ENCODE data around the gene PNPLA7. TPM values are rescaled to one million over a fixed set of nuclear protein-coding genes. Genes with fewer than 3 reads are reported as not detected.

PNPLA7 gene
- total RNA-seq, 2 experiments from 2014 or later: 5.6 to 7.0 TPM

DNA sequence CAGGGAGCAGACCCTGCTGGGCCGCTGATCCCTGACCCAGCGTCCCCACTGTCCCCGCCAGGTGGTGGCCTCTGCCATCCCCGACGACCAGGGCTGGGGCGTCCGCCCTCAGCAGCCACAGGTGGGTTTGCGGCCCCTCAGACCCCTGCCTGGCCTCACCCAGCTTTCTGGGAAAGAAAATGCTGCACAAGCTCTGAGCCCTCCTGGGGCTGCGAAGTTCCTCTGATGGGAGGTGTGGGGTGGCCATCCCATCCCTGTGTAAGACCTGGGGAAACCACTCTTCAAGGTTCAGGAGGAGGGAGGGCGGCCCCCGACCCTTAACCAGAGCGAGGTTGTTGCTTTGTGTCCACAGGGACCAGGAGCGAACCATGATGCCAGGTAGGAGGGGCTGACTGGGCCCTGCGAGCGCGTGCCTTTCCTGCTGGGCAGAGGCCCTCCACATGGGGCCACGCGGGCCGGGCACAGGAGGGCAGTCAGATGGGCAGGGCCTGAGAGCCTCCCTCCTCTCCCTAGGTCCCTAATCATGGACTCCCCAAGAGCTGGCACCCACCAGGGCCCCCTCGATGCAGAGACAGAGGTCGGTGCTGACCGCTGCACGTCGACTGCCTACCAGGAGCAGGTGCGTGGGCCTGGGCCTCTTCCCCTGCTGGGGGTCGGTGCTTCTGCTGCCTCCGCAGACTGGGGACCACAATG lies 119.3 kb downstream of the PNPLA7 start:
- Mint-ChIP-seq H3K27ac (no peak overlapping the region), H3K4me1 (no peaks in the 10 kb centered on the region), H3K36me3 (no peaks in the 10 kb centered on the region), H3K9me3 (no peaks in the 10 kb centered on the region), H3K4me3 (no peak overlapping the region), H3K27me3 (no peaks in the 10 kb centered on the region)
- POLR2A ChIA-PET: no interaction called here
- no peak for ATAC-seq (ENCODE audit: low read depth)
- no peak for DNase-seq

DNA sequence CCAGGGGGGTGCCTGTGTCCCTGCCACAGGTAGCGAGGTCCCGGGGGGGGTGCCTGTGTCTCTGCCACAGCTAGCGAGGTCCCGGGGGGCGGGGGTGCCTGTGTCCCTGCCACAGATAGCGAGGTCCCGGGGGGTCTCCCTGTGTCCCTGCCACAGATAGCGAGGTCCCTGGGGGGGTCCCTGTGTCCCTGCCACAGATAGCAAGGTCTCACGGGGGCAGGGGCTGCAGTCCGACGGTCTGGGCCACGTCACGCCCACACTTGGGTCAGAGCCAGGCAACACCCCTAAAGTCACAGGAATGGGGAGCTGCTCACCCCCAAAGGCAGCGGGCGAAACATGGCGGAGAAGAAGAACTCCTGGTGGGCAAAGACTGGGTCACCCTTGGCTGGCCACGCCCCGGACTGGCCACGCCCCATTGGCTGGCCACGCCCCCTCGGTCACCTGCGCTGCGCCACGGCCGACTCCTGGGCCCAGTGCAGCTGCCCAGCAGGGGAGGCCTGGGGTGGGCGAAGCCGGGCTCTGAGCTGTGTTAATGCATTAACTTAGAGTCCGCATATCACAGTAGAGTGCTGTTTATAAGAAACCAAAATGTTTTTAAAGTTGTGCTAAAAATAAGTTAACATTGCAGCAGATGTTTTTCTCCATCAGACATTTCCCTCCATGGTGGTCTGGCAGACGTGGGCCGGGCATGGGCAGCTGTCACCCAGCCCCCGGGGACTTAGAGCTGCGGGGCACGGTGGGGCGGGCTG lies 120.1 kb downstream of the PNPLA7 start:
- Mint-ChIP-seq H3K4me1 (no peaks in the 10 kb centered on the region), H3K4me3 (no peak overlapping the region), H3K27ac (no peak overlapping the region), H3K36me3 (no peaks in the 10 kb centered on the region), H3K9me3 (no peaks in the 10 kb centered on the region), H3K27me3 (peaks cover under 1% of the 10 kb centered on the region)
- ATAC-seq (ENCODE audit: low read depth) (no peak), DNase-seq (peak; percentile 34)
- POLR2A ChIA-PET: no interaction called here

GRCh38 chr9:137429546-137429890 lies 120.7 kb downstream of the PNPLA7 start:
- H3K27me3 Mint-ChIP-seq: peaks cover 6% of the 10 kb centered on the region
- POLR2A ChIA-PET: no interaction called here
- no peaks in the 10 kb centered on the region for H3K9me3 Mint-ChIP-seq
- H3K4me3 Mint-ChIP-seq: no peak overlapping the region
- H3K36me3 Mint-ChIP-seq: no peaks in the 10 kb centered on the region
- DNase-seq (no peak), ATAC-seq (ENCODE audit: low read depth) (no peak)
- H3K27ac Mint-ChIP-seq: no peak overlapping the region
- no peaks in the 10 kb centered on the region for H3K4me1 Mint-ChIP-seq

GRCh38 chr9:137428841-137429545 lies 121.2 kb downstream of the PNPLA7 start:
- DNase-seq: no peak
- Mint-ChIP-seq H3K4me1 (no peaks in the 10 kb centered on the region), H3K27ac (no peak overlapping the region), H3K9me3 (no peaks in the 10 kb centered on the region), H3K27me3 (peaks cover 11% of the 10 kb centered on the region), H3K4me3 (no peak overlapping the region), H3K36me3 (no peaks in the 10 kb centered on the region)
- POLR2A ChIA-PET: no interaction called here
- no peak for ATAC-seq (ENCODE audit: low read depth)

DNA sequence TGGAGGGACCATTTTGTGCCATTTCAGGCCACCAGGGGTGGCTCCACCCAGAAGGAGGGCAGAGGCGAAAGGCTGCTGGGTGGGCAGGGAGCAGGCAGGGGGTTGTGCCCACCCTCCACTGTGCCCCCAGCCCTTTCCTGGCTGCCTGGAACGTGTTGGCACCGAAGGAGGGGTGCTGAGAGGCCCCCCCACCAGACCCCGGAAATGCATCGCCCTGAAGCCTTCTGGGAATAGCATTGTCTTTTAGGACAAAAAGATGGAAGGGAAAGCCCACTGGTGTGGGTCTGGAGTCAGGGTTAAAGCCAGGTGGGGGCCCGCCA lies 121.9 kb downstream of the PNPLA7 start:
- POLR2A ChIA-PET: interaction anchor here (1.1 kb wide), 1 partner anchor 13 kb away, joined by 4 read pairs; the partner anchor contains the start of gene ENTPD8
- ATAC-seq (ENCODE audit: low read depth) (no peak), DNase-seq (no peak)
- Mint-ChIP-seq H3K4me1 (no peaks in the 10 kb centered on the region), H3K9me3 (no peaks in the 10 kb centered on the region), H3K4me3 (no peak overlapping the region), H3K27ac (no peak overlapping the region), H3K36me3 (no peaks in the 10 kb centered on the region), H3K27me3 (peaks cover 11% of the 10 kb centered on the region)

DNA sequence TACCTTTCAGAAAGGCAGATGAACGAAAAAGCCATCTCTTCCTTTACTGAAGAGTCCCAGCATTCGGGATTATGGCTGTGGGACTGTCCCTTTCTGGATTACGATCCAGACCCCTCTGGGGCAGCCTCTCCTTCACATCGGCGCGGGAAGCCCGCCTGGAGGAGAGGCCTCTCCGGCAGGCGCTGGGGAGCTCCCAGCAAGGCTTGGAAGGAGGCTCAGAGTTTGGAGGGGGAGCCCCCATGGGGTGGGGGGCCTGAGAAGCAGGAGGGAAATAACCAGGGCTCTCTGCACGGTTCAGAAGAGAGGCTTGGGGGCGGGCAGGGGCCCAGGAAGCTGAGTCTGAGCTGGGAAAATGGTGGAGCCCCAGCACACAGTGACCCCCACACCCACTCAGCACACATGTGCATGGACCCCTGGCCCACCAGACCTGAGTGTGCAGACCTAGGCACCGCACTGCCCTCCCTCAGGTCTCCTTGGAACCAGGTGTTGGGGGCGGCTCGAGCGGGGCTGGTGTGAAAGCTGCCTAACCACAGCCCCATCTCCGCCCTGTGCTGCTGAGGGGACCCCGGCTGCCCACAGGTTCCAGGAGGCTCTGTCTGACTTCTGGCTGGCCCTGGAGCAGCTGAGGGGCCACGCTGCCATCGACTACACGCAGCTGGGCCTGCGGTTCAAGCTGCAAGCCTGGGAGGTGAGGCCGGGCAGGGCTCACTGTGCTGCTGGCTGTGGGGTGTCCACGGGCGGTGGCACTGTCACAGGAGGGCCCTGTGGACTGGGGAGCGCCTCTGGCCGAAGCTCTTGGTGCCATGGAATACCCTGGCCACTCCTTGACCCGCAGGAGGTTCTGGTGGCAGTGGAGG lies 122.5 kb downstream of the PNPLA7 start:
- POLR2A ChIA-PET: interaction anchor here (1.1 kb wide), 1 partner anchor 14 kb away, joined by 4 read pairs; the partner anchor contains the start of gene ENTPD8
- H3K4me1 Mint-ChIP-seq: no peaks in the 10 kb centered on the region

DNA sequence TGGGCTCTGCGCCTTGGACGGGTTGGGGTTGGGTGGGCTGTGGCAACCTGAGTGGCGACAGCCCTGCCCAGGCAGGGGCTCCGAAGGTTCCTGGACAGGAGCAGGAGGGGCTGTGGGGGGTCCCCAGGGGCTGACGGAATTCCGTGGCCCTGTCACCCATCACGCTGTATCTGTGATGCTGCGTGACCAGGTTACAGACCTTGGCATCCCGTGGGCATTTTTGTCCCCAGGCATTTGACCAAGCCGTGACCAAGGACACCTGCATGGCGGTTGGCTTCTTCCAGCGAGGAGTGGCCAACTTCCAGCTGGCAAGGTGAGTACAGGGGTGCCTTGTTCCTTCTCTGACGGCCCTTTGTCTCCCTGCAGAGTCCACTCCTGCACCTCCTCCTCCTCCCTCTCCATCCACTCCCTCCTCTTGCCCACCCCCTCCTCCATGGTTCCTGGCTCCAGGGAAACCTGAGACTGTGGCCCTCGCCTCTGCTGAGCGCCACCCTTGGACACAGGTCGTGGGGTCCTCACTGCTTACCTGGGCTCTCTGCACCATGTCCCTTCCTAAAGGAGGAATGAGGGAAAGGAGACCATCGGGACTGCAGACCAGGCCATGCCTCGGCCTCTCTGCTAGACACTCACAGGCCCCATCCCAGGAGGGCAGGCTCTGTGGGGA lies 124.1 kb downstream of the PNPLA7 start:
- Mint-ChIP-seq H3K27ac (no peak overlapping the region), H3K9me3 (no peaks in the 10 kb centered on the region), H3K36me3 (no peaks in the 10 kb centered on the region), H3K4me1 (peaks cover 3% of the 10 kb centered on the region), H3K4me3 (no peak overlapping the region), H3K27me3 (peaks cover 11% of the 10 kb centered on the region)
- DNase-seq: no peak
- no peak for ATAC-seq (ENCODE audit: low read depth)
- POLR2A ChIA-PET: no interaction called here

More for the DNA sequence above, 122.5 kb downstream of the PNPLA7 start:
- Mint-ChIP-seq H3K9me3 (no peaks in the 10 kb centered on the region), H3K36me3 (no peaks in the 10 kb centered on the region), H3K4me3 (no peak overlapping the region), H3K27ac (no peak overlapping the region), H3K27me3 (peaks cover 11% of the 10 kb centered on the region)
- peak; percentile 25 for DNase-seq
- no peak for ATAC-seq (ENCODE audit: low read depth)

- DNase-seq: peak; percentile 49
- peak; percentile 43 for ATAC-seq (ENCODE audit: low read depth)
- Mint-ChIP-seq H3K27me3 (peaks cover 11% of the 10 kb centered on the region), H3K4me3 (peak overlapping the region; percentile 51), H3K36me3 (no peaks in the 10 kb centered on the region), H3K27ac (no peak overlapping the region), H3K4me1 (peaks cover 3% of the 10 kb centered on the region), H3K9me3 (no peaks in the 10 kb centered on the region)
- POLR2A ChIA-PET: interaction anchor here (0.7 to 1.8 kb wide), 17 partner anchors 10 to 195 kb away, joined by 3 to 11 read pairs (median 5); partner anchors contain the start of genes EHMT1, NELFB, NRARP and TOR4A
Measured at GRCh38 chr9:137423514-137424291, 126.5 kb downstream of the PNPLA7 start.

- H3K4me3 Mint-ChIP-seq: peak within 1 kb of the TSS; percentile 90
- POLR2A ChIA-PET: interaction anchor here (0.7 to 1.8 kb wide), 18 partner anchors 11 to 196 kb away, joined by 3 to 11 read pairs (median 4); partner anchors contain the start of genes EHMT1, NELFB, NRARP and NSMF
- H3K36me3 Mint-ChIP-seq: no peaks in the 10 kb centered on the region
- DNase-seq (peak; percentile 99), ATAC-seq (ENCODE audit: low read depth) (peak; percentile 88)
- peaks cover 11% of the 10 kb centered on the region for H3K27me3 Mint-ChIP-seq
- H3K4me1 Mint-ChIP-seq: peaks cover 3% of the 10 kb centered on the region
- no peaks in the 10 kb centered on the region for H3K9me3 Mint-ChIP-seq
- H3K27ac Mint-ChIP-seq: peak within 1 kb of the TSS; percentile 74
Measured at GRCh38 chr9:137422604-137423513, 127.3 kb downstream of the PNPLA7 start, which contains the start of the genes EXD3 and NOXA1. Gene EXD3, minus strand, starts transcription at chr9:137423162. Its CDS starts 27,805 bp downstream, at chr9:137395357. Gene NOXA1, plus strand, starts transcription at chr9:137423393. Its CDS starts 137 bp downstream, at chr9:137423530.

- peaks cover 11% of the 10 kb centered on the region for H3K27me3 Mint-ChIP-seq
- H3K4me3 Mint-ChIP-seq: peak overlapping the region; percentile 90
- H3K9me3 Mint-ChIP-seq: no peaks in the 10 kb centered on the region
- H3K36me3 Mint-ChIP-seq: no peaks in the 10 kb centered on the region
- DNase-seq (no peak), ATAC-seq (ENCODE audit: low read depth) (no peak)
- H3K4me1 Mint-ChIP-seq: peaks cover 3% of the 10 kb centered on the region
- H3K27ac Mint-ChIP-seq: peak overlapping the region; percentile 74
- POLR2A ChIA-PET: interaction anchor here (0.9 to 1.8 kb wide), 8 partner anchors 12 to 197 kb away, joined by 3 to 11 read pairs (median 6); partner anchors contain the start of genes EHMT1, NELFB, NRARP and NSMF
Measured at GRCh38 chr9:137421838-137422603, 128.2 kb downstream of the PNPLA7 start.
